T-helper 1 cell treated with Interleukin-12 subunit alpha and Interleukin-12 subunit beta and Interleukin-4 antibody, amounts not matched to agents 30 ng/mL and 1 ng/mL, for 36 hours (primary cell): Measurements from ENCODE around the gene DCAF6. TPM values are rescaled to one million over a fixed set of nuclear protein-coding genes. Genes with fewer than 3 reads are reported as not detected.

Experiments used
- intact Hi-C: fragments of 100-400 bp; cut with micrococcal nuclease; formaldehyde crosslinking; loops from one replicate; pipeline ENCODE4 v1.15.1; 2024
- total RNA-seq: library from RNA; stranded (reverse); gene quantifications from 2 replicates; pipeline ENCODE4 v1.2.3, GENCODE V29; 2022

Gene DCAF6
- total RNA-seq, 1 donor from 2014 or later = 22.9 TPM

GRCh38 chr1:168083456-168084325 is 147.2 kb downstream of the DCAF6 start:
- intact Hi-C loops = loop anchor here (1.0 to 2.0 kb wide), 3 partner anchors 53 to 239 kb away; partner anchors contain the start of gene GPR161

GRCh38 chr1:168084396-168085231 is 148.1 kb downstream of the DCAF6 start:
- intact Hi-C loops = loop anchor here (1.0 to 2.0 kb wide), 2 partner anchors 52 to 238 kb away; partner anchors contain the start of gene GPR161

DNA sequence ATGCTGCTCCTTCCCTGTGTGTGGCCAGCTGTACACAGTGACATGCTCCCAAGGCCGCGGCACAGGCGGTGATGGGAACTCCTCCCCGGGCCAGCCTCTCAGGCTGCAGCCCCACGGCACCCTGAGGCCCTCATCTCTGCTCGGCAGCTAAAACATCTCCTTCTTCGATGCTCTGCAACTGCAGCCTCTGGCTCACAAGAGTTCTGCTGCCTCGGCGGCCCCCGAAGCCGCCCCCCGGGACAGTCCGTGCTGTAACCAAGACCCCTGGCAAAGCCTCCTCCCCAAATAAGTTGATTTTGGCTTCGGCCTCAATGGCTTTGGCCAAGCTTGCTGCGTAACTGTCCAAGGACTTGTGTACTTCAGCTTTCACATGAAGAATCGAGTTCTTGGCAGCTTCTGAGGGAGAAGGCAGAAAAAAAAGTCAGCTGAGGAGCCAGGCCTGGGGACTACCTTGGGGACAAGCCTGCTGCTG is 149.0 kb downstream of the DCAF6 start:
- intact Hi-C loops = loop anchor here (2.0 kb wide), 1 partner anchor 51 kb away; the partner anchor contains the start of gene GPR161

GRCh38 chr1:168086438-168086837 is 150.0 kb downstream of the DCAF6 start:
- intact Hi-C loops = no loop called here

- intact Hi-C loops = no loop called here
Measured at GRCh38 chr1:168087696-168088095, 151.2 kb downstream of the DCAF6 start.

DNA sequence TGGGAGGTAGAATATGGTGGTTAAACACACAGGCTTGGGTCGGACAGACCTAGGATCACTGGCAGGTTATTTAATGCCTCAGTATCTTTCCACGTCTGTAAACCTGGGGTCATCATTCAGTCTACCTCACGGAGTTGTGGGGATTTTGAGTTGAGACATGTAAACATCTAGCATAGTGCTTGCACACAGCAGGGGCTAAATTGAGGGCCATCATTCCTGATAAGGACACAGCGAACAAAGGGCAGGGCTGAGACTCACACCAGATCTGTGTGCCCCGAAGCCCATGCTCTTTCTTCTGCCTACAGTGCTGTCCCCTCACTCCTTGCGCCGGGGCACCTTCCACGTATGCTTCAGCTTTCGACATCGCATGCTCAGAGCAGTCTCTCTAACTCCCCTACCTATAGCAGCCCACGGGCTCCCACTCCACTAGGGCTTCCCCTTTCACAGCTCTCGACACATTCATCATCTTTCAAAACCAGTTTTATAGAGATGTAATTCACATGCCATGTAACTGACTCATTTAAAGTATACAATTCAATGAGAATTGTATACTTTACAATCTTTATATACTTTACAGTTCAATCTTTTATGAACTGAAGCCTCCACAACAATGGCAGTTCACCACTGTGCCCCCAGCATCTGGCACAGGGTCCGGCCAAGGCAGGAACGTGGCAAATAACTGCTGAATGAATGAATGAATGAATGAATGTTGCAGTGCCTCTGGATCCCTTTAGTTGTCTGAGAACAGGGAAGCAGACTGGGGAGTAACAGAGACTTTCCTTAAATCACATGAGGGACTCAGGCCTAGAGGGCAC is 152.2 kb downstream of the DCAF6 start:
- intact Hi-C loops = no loop called here

DNA sequence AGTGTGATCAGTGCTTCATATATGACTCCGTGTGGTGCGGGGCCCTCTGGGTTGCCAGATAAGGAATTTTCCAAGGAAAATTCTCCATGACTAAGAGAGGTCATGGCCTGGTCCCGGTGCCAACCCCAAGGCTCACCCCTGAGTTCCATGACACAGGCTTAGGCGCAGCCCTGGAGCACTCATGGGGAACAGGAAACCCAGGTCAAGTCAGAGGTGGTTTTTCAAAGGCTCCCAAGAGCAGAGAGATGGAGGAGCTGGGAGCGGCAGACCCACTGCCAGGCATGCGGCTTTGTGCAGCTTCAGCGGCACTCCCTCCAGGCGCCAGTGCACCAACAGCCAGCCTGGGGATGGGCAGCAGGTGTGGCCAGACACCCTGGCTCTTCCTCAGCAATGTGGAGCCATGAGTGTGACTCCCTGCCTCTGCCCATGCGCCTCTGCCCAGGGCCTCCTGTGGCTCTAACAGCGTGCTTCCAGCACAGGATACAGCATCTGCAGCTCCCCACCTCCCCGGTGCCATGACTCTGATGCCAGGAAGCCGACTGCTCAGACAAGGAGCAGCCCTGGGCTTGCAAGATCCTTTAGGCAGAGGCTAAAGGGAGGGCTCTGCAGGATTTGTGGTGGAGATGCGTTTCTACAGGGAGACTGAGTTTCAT is 153.0 kb downstream of the DCAF6 start:
- intact Hi-C loops = no loop called here

GRCh38 chr1:168089979-168090337 is 153.5 kb downstream of the DCAF6 start:
- intact Hi-C loops = no loop called here

DNA sequence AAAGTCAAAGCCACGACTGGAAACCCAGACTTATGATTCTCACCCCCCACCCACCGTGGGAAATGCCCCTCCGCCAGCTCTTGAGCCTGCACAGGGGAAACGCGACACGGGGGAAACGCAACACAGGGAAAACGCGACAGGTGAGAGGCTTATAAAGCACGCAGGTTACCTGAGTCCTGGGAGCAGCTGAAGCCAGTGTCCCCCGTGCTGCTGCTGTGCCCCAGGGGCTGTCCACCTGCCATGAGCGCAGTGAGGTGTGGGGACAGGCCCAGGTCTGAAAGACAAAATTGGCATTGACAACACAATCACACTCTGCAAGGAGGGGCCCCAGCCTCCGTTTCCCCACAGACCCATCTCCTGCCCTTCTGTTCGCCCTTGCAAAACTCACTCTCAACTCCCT is 153.9 kb downstream of the DCAF6 start:
- intact Hi-C loops = no loop called here

- intact Hi-C loops = no loop called here
Measured at GRCh38 chr1:168091063-168091462, 154.6 kb downstream of the DCAF6 start.

GRCh38 chr1:168091720-168092550 is 155.5 kb downstream of the DCAF6 start:
- intact Hi-C loops = no loop called here

DNA sequence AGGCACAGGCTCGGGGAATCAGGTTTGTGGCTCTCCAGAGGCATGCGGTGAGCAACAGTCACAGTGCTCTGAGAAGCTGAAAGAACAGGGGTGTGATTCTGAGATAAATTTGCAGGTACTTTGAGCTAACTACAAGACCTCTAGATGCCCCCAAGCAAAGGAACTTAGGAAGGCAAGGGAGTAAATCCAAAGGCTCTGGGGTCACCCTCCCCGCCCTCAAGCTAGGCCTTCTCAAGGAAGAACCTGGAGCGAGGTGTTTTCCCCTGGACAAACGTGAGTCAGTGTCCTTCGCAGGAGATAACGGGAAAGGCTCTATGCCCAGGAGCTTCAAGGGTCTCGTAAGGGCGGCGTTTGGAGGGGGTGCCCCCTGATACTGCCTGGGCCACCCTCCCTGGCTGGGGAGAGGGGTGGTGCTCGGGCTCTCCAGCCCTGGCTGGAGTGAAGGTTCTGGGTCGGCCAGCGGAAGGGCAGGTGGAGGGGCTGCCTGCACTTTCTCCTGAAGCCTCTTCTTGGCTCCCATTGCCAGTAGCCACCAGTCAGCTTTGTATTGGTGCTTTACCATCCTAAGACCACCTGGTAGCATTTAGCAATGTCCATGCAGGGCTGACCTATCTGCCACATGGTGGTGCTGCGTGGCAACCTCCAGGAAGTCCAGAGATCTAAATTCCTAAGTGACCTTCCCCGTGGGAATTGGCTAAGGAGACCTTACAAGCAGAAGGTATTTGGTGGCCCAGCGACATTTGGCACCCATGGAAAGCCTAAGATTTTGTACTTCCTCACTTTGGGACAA is 156.3 kb downstream of the DCAF6 start:
- intact Hi-C loops = no loop called here

DNA sequence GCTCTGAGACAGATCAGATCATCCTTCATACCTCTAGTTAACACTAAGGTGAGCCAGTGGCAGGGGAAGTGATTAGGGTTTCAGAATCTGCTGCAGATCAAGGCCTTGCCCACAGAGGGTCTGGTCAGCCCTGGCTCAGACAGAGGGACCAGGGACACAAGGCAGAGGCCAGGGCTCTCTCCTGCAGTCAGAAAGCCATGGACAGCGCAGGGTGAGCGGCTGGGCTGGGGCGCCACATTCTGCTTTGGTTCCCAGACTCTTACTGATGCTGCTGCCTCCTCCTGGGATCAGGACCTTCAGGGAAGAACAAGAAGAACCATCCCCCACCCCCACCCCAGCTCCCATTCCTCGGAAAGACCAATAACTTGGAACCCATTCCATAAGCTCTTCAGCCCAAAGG is 157.1 kb downstream of the DCAF6 start:
- intact Hi-C loops = no loop called here

GRCh38 chr1:168095476-168095875 is 159.0 kb downstream of the DCAF6 start:
- intact Hi-C loops = no loop called here

- intact Hi-C loops = no loop called here
Measured at GRCh38 chr1:168096296-168097165, 160.0 kb downstream of the DCAF6 start.

- intact Hi-C loops = no loop called here
Measured at GRCh38 chr1:168097921-168098528, 161.5 kb downstream of the DCAF6 start.

DNA sequence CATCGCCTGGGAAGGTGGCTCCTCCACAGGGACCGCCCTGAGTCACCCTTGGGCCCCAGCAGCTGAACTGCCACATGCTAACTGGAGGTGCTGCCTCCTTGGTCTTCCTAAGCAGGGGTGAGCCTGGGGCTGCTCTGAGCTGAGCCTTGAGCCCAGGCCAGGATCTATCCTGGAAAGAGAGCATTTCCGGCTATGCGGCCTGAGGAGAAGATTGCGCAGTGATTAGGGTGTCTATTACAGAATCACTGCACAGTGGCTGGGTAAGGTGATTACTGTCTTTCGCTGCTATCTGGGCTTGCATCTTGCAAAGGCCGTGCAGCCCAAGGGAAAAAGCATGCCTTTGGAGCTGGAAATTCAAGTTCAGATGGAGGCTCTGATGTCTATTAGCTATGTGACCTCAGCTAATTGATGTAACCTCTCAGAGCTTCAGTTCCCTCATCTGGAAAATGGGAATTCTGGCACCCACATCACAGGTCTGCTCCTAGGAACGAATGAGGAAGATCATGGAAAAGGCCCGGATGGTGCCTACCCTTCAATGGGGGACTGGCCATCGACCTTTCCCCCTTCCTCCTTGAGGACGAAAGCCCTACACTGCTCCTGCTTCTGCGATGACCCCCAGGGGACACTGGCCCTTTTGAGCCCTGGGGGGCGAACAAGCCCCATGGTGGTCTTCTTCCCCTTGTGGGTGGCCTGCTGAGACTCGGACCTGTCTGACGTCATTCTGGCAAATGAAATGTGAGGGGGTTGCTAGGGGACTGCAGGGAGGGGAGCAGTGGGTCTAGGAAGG is 162.2 kb downstream of the DCAF6 start:
- intact Hi-C loops = no loop called here
